HG02870 (cell line): ENCODE results near the gene ATP7B.

Experiments
- ATAC-seq: cut with Tn5 transposase; IDR thresholded peaks from one replicate; pipeline ENCODE4 v1.9.1; 2021; ENCODE audit warnings: mild to moderate bottlenecking, moderate library complexity; ENCODE audit not compliant: unreplicated experiment

ATP7B gene

GRCh38 chr13:51953347-51954195, 57.7 kb downstream of the ATP7B start:
- no peak for ATAC-seq

GRCh38 chr13:51950722-51951121, 60.5 kb downstream of the ATP7B start:
- ATAC-seq, result no peak

GRCh38 chr13:51946163-51946669, 65.0 kb downstream of the ATP7B start:
- no peak for ATAC-seq

GRCh38 chr13:51945149-51945548, 66.1 kb downstream of the ATP7B start:
- ATAC-seq, result peak; percentile 85

GRCh38 chr13:51944428-51944827, 66.8 kb downstream of the ATP7B start:
- no peak for ATAC-seq

GRCh38 chr13:51943721-51944120, 67.5 kb downstream of the ATP7B start:
- no peak for ATAC-seq

- ATAC-seq, result no peak
Measured at GRCh38 chr13:51942189-51942588, 69.1 kb downstream of the ATP7B start.

GRCh38 chr13:51938454-51938853, 72.8 kb downstream of the ATP7B start:
- ATAC-seq, result no peak

GRCh38 chr13:51937320-51938290, 73.6 kb downstream of the ATP7B start:
- ATAC-seq, result no peak

- ATAC-seq, result no peak
Measured at GRCh38 chr13:51935326-51936171, 75.7 kb downstream of the ATP7B start.

- ATAC-seq, result no peak
Measured at GRCh38 chr13:51934461-51935087, 76.7 kb downstream of the ATP7B start.

- no peak for ATAC-seq
Measured at GRCh38 chr13:51933466-51934058, 77.7 kb downstream of the ATP7B start.

- no peak for ATAC-seq
Measured at GRCh38 chr13:51932231-51932630, 79.0 kb downstream of the ATP7B start.

- no peak for ATAC-seq
Measured at GRCh38 chr13:51931606-51932005, 79.6 kb downstream of the ATP7B start.

GRCh38 chr13:51929699-51930098, 81.6 kb downstream of the ATP7B start:
- ATAC-seq, result no peak

- ATAC-seq, result no peak
Measured at GRCh38 chr13:51928231-51928630, 83.0 kb downstream of the ATP7B start.

- ATAC-seq, result no peak
Measured at GRCh38 chr13:51927129-51927528, 84.1 kb downstream of the ATP7B start.

GRCh38 chr13:51926528-51926885, 84.7 kb downstream of the ATP7B start:
- no peak for ATAC-seq

- ATAC-seq, result no peak
Measured at GRCh38 chr13:51925865-51926527, 85.3 kb downstream of the ATP7B start.
